Upper lobe of left lung (tissue), 4 donors: ENCODE results near the gene MACROH2A2.

Experiments used
- EP300 ChIP-seq, 4 donors: sonication (generic); formaldehyde crosslinking; IDR thresholded peaks; one replicate each; pipeline ENCODE4 v1.5.1; 2017; ENCODE audit warnings: antibody characterized with exemption in 4 of 4, control low read depth in 2 of 4
- POLR2A ChIP-seq, 4 donors: fragments of 450-650 bp; IDR thresholded peaks; one replicate each; pipeline ENCODE4 v1.5.1; 2016 to 2017; ENCODE audit warnings: antibody characterized with exemption in 4 of 4, mild to moderate bottlenecking in 2 of 4
- POLR2AphosphoS5 ChIP-seq, 2 donors: sonication (generic); formaldehyde crosslinking; IDR thresholded peaks; one replicate each; pipeline ENCODE4 v1.5.1; 2017; ENCODE audit warnings: antibody characterized with exemption in 2 of 2
- TF ChIP-seq, protein P1 (sequence below), 6 experiments: fragments of 450-650 bp in 4 of 6; fragments of 200-600 bp in 2 of 6; sonication (generic) in 2 of 6; IDR thresholded peaks; one replicate each; pipeline ENCODE4 v1.5.1; 2016 to 2019; ENCODE audit warnings: antibody characterized with exemption in 6 of 6

DNA sequence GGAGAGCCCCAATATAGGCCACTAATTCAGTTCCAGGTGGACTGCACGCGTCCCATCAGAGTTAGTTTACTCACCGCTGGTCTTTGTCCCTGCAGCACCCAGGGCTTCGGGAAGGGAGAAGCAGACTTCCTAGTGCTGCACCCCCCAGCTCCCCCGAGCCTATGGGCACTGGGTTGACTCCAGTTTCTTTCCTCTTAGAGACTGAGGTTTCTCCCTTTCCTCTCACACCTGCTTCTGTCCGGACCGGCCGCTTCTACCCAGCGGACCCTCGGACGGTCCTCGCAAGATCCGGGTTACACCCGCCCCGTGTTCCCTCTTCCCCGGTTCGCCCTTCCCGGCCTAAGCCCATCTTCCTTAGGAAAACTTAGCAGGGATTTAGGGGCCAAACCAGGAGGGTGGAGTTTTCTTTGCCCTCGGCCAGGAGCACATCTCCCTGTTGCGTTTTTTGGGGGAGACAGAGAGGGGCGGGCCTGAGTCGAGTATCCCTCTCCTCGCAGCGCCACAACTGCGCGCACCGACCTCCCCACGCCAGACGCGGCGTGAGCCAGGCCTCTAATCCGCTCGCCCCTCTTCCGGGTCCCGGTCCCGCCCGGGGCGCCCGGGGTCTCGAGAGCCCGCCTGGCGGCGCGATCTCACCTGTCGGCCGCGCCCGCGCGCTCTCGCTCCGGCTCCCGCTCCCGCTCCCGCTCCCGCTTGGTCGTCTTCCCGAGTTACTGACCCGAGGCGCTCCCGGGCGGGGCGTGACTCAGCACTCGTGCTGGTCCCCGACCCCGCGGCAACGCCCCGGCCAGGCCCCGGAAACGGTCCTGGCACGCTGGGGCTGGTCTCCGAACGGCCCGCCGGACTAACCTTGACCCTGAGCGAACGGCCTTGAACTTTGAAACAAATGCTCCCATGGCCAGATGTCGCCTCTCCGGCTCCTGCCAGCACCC is 79.7 kb downstream of the MACROH2A2 start, which contains the start of gene AIFM2:
- peak; percentile 66 to 75 for TF ChIP-seq POLR2AphosphoS5 (IDR thresholded peaks at IDR 0.05)
- TF ChIP-seq, protein P1, sequence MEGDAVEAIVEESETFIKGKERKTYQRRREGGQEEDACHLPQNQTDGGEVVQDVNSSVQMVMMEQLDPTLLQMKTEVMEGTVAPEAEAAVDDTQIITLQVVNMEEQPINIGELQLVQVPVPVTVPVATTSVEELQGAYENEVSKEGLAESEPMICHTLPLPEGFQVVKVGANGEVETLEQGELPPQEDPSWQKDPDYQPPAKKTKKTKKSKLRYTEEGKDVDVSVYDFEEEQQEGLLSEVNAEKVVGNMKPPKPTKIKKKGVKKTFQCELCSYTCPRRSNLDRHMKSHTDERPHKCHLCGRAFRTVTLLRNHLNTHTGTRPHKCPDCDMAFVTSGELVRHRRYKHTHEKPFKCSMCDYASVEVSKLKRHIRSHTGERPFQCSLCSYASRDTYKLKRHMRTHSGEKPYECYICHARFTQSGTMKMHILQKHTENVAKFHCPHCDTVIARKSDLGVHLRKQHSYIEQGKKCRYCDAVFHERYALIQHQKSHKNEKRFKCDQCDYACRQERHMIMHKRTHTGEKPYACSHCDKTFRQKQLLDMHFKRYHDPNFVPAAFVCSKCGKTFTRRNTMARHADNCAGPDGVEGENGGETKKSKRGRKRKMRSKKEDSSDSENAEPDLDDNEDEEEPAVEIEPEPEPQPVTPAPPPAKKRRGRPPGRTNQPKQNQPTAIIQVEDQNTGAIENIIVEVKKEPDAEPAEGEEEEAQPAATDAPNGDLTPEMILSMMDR (IDR thresholded peaks at IDR 0.05): peak in 3 of 6 experiments; percentile 16 to 31 (median 17)
- TF ChIP-seq EP300 (IDR thresholded peaks at IDR 0.05): peak in 1 of 4 donors; percentile 54
- TF ChIP-seq POLR2A (IDR thresholded peaks at IDR 0.05): peak in 2 of 4 donors; percentile 50 to 75
